LHCN-M2 (cell line): ENCODE results near the gene R3HDM4. TPM values are rescaled to one million over a fixed set of nuclear protein-coding genes. Genes with fewer than 3 reads are reported as not detected.

Source experiments
- DNase-seq: peaks from one replicate; pipeline ENCODE4 v3.0.0-alpha.2; 2012; ENCODE audit warnings: low read depth
- total RNA-seq: library from RNA; depleted of rRNA; stranded (reverse); fragments of >200 nt; gene quantifications from 2 replicates; pipeline ENCODE4 v1.2.3, GENCODE V29; 2014

Gene R3HDM4
- total RNA-seq, 1 experiment from 2014 or later, result 42.7 TPM

GRCh38 chr19:917323-918151 is 4.5 kb upstream of the R3HDM4 start, which contains the start of gene KISS1R:
Gene KISS1R, plus strand, starts transcription at chr19:917333. Its CDS starts 170 bp downstream, at chr19:917503.
- no peak for DNase-seq

- no peak for DNase-seq
Measured at GRCh38 chr19:916645-917322, 3.8 kb upstream of the R3HDM4 start.

- no peak for DNase-seq
Measured at GRCh38 chr19:912181-913079, 589 bp downstream of the R3HDM4 start.

- DNase-seq, result no peak
Measured at GRCh38 chr19:911197-912033, 1.6 kb downstream of the R3HDM4 start.

- DNase-seq, result no peak
Measured at GRCh38 chr19:907183-907853, 5.7 kb downstream of the R3HDM4 start.

- no peak for DNase-seq
Measured at GRCh38 chr19:906480-906879, 6.5 kb downstream of the R3HDM4 start.

- DNase-seq, result no peak
Measured at GRCh38 chr19:904545-904944, 8.5 kb downstream of the R3HDM4 start.

GRCh38 chr19:903266-903797 is 9.7 kb downstream of the R3HDM4 start:
- DNase-seq, result no peak

- no peak for DNase-seq
Measured at GRCh38 chr19:902446-903226, 10.4 kb downstream of the R3HDM4 start.

- no peak for DNase-seq
Measured at GRCh38 chr19:902093-902370, 11.0 kb downstream of the R3HDM4 start.

- DNase-seq, result no peak
Measured at GRCh38 chr19:901216-902092, 11.6 kb downstream of the R3HDM4 start.

- DNase-seq, result no peak
Measured at GRCh38 chr19:900302-901111, 12.5 kb downstream of the R3HDM4 start.

- DNase-seq, result no peak
Measured at GRCh38 chr19:900043-900301, 13.0 kb downstream of the R3HDM4 start.

- DNase-seq, result no peak
Measured at GRCh38 chr19:899336-900042, 13.5 kb downstream of the R3HDM4 start.

GRCh38 chr19:898663-899062 is 14.4 kb downstream of the R3HDM4 start:
- peak; percentile 20 for DNase-seq

GRCh38 chr19:897442-898039 is 15.5 kb downstream of the R3HDM4 start:
- DNase-seq, result no peak

GRCh38 chr19:896999-897398 is 16.0 kb downstream of the R3HDM4 start:
- no peak for DNase-seq
